GM20431 (cell line): ENCODE measurements around the gene PEX10.

Experiments used
- in situ Hi-C: fragments of 300-500 bp; cut with MseI, MboI; formaldehyde crosslinking; loops from one replicate; pipeline ENCODE4 v1.15.0; 2020; ENCODE audit warnings: low sequenced_read_pairs; ENCODE audit not compliant: unreplicated experiment

Gene PEX10

GRCh38 chr1:2407991-2408275, 4.4 kb downstream of the PEX10 start:
- in situ Hi-C loops: no loop called here

- in situ Hi-C loops: no loop called here
Measured at GRCh38 chr1:2407166-2407990, 5.0 kb downstream of the PEX10 start.

- in situ Hi-C loops: no loop called here
Measured at GRCh38 chr1:2406451-2407041, 5.8 kb downstream of the PEX10 start.

- in situ Hi-C loops: no loop called here
Measured at GRCh38 chr1:2405588-2406295, 6.6 kb downstream of the PEX10 start.

- in situ Hi-C loops: no loop called here
Measured at GRCh38 chr1:2404890-2405511, 7.4 kb downstream of the PEX10 start.

GRCh38 chr1:2404142-2404889, 8.0 kb downstream of the PEX10 start:
- in situ Hi-C loops: no loop called here

GRCh38 chr1:2403273-2403672, 9.1 kb downstream of the PEX10 start:
- in situ Hi-C loops: no loop called here

GRCh38 chr1:2402420-2402819, 9.9 kb downstream of the PEX10 start:
- in situ Hi-C loops: no loop called here

GRCh38 chr1:2400950-2401649, 11.3 kb downstream of the PEX10 start:
- in situ Hi-C loops: no loop called here

GRCh38 chr1:2400576-2400909, 11.8 kb downstream of the PEX10 start:
- in situ Hi-C loops: no loop called here

GRCh38 chr1:2399890-2400575, 12.3 kb downstream of the PEX10 start:
- in situ Hi-C loops: no loop called here

- in situ Hi-C loops: no loop called here
Measured at GRCh38 chr1:2398871-2399270, 13.5 kb downstream of the PEX10 start.

GRCh38 chr1:2397007-2397679, 15.2 kb downstream of the PEX10 start:
- in situ Hi-C loops: no loop called here

GRCh38 chr1:2396476-2396875, 15.9 kb downstream of the PEX10 start:
- in situ Hi-C loops: no loop called here

- in situ Hi-C loops: no loop called here
Measured at GRCh38 chr1:2396059-2396458, 16.3 kb downstream of the PEX10 start.

GRCh38 chr1:2395245-2395644, 17.1 kb downstream of the PEX10 start:
- in situ Hi-C loops: no loop called here

GRCh38 chr1:2394761-2395160, 17.6 kb downstream of the PEX10 start:
- in situ Hi-C loops: no loop called here

- in situ Hi-C loops: no loop called here
Measured at GRCh38 chr1:2394220-2394619, 18.1 kb downstream of the PEX10 start.

- in situ Hi-C loops: no loop called here
Measured at GRCh38 chr1:2393471-2393877, 18.9 kb downstream of the PEX10 start.
